ENCODE results near the gene MTHFD1L. TPM values are rescaled to one million over a fixed set of nuclear protein-coding genes. Genes with fewer than 3 reads are reported as not detected.

Gene MTHFD1L
- total and polyA plus RNA-seq, 2 of the 8 experiments (the other 6 are each of a cell fraction or from before 2014, with no cell fraction given): 29.2 to 105 TPM

DNA sequence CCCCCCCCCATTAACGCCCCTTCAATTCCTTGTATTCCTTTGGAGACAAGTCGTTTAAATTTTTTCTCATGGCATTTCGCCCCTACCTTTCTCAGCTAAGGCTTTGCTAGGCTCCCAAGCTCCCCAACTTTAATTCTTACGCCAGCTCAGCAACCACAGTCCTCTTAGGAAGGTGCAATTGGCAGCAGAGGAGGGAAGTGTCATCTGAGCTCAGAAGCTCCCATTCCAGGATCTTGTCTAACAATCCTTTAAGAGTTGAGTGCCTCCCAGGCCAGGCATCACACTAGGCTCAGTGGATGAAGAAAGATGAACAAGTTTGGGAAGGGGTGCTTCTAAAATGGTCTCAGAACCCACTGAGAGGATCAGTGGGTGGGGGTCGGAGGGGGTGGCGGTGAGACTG lies 243.0 kb downstream of the MTHFD1L start:
- no peak overlapping the region for H2BK15ac ChIP-seq (ENCODE audit: low read length)
- no peak overlapping the region for H3K4me3 ChIP-seq (ENCODE audit: extremely low read depth in 1 of 4, insufficient read depth in 2 of 4, low read depth in 3 of 4, low read length in 4 of 4)
- H2AFZ ChIP-seq (ENCODE audit: low read length): no peak overlapping the region
- CTCF ChIA-PET (ENCODE audit: partially characterized antibody): interaction anchor here (3.6 kb wide), 1 partner anchor 216 kb away, joined by 12 read pairs; no protein-coding TSS in a partner anchor
- H2AK5ac ChIP-seq (ENCODE audit: low read depth, low read length): no peak overlapping the region
- H3K23ac ChIP-seq (ENCODE audit: insufficient read length): no peak overlapping the region
- POLR2A ChIA-PET (ENCODE audit: partially characterized antibody): interaction anchor here (1.5 kb wide), 1 partner anchor 12 kb away, joined by 4 read pairs; no protein-coding TSS in a partner anchor
- H2BK5ac ChIP-seq (ENCODE audit: low read depth, low read length): no peak overlapping the region
- no peak for FAIRE-seq
- H3K4me2 ChIP-seq (ENCODE audit: insufficient read depth in 1 of 2, low read depth in 2 of 2, low read length in 2 of 2): no peak overlapping the region
- no peak overlapping the region for H4K91ac ChIP-seq (replicated peaks; ENCODE audit: insufficient read length, low read length)
- H3K14ac ChIP-seq (ENCODE audit: insufficient read length): no peak overlapping the region
- no peak overlapping the region for H4K5ac ChIP-seq (ENCODE audit: insufficient read length, low read depth, low read length)
- H3K56ac ChIP-seq (replicated peaks; ENCODE audit: insufficient read length, low read depth, low read length): no peak overlapping the region
- H3K4me1 ChIP-seq (replicated peaks in 1 of 4; ENCODE audit: control insufficient read depth in 3 of 4, insufficient read depth in 4 of 4, low read length in 3 of 4): no peaks in the 10 kb centered on the region
- no peak overlapping the region for H3K4ac ChIP-seq (replicated peaks; ENCODE audit: insufficient read length, low read depth, low read length)
- no peak overlapping the region for H2BK20ac ChIP-seq (ENCODE audit: low read length)
- H4K20me1 ChIP-seq (replicated peaks in 1 of 2; ENCODE audit: control insufficient read depth in 1 of 2, insufficient read depth in 2 of 2, low read length in 2 of 2): no peaks in the 10 kb centered on the region
- H3K79me1 ChIP-seq (ENCODE audit: low read depth, low read length): no peaks in the 10 kb centered on the region
- no peak for TF ChIP-seq GTF2F1 (IDR thresholded peaks at IDR 0.05; ENCODE audit: borderline replicate concordance, low read depth, low read length)
- TF ChIP-seq CEBPB (IDR thresholded peaks at IDR 0.05; ENCODE audit: low read depth, low read length): no peak
- no peak for TF ChIP-seq SIN3A (conservative IDR thresholded peaks at IDR 0.05 in 1 of 2, IDR thresholded peaks at IDR 0.05 in 1 of 2; ENCODE audit: low read depth in 1 of 2, low read length in 2 of 2)
- TF ChIP-seq SUZ12 (IDR thresholded peaks at IDR 0.05; ENCODE audit: low read length): no peak
- TF ChIP-seq POU5F1 (IDR thresholded peaks at IDR 0.05; ENCODE audit: low read depth, low read length): no peak
- no peak for TF ChIP-seq EGR1 (IDR thresholded peaks at IDR 0.05; ENCODE audit: borderline replicate concordance, low read depth, low read length)
- TF ChIP-seq SP4 (IDR thresholded peaks at IDR 0.05; ENCODE audit: low read length): no peak
- no peak for TF ChIP-seq CHD1 (IDR thresholded peaks at IDR 0.05; ENCODE audit: low read depth, low read length)
- TF ChIP-seq CBX8 (IDR thresholded peaks at IDR 0.05; ENCODE audit: borderline replicate concordance, low read depth, low read length): no peak
- no peak for TF ChIP-seq SP1 (IDR thresholded peaks at IDR 0.05; ENCODE audit: low read depth, low read length)
- TF ChIP-seq TBP (IDR thresholded peaks at IDR 0.05; ENCODE audit: low read depth, low read length): no peak
- no peak for TF ChIP-seq FOSL1 (IDR thresholded peaks at IDR 0.05; ENCODE audit: insufficient read depth, low read depth, low read length)
- TF ChIP-seq NRF1 (IDR thresholded peaks at IDR 0.05; ENCODE audit: low read depth, low read length): no peak
- no peak for TF ChIP-seq TAF7 (optimal IDR thresholded peaks at IDR 0.05; ENCODE audit: borderline replicate concordance, low read depth, low read length)
- TF ChIP-seq RNF2 (IDR thresholded peaks at IDR 0.05; ENCODE audit: borderline replicate concordance, low read depth, low read length, missing control alignments, poor library complexity, severe bottlenecking): no peak
- no peak overlapping the region for H4K8ac ChIP-seq (ENCODE audit: extremely low read depth, insufficient read depth, low read length)
- H3K27me3 ChIP-seq (replicated peaks in 1 of 4; ENCODE audit: control insufficient read depth in 3 of 4, extremely low read depth in 1 of 4, insufficient read depth in 3 of 4, low read length in 3 of 4): no peaks in the 10 kb centered on the region
- H3K27ac ChIP-seq (ENCODE audit: low read depth, low read length): no peak overlapping the region
- no peak overlapping the region for H3K18ac ChIP-seq (ENCODE audit: extremely low read depth, low read length)
- H3K9ac ChIP-seq (replicated peaks in 1 of 4; ENCODE audit: extremely low read depth in 1 of 4, low read depth in 3 of 4, low read length in 3 of 4): no peak overlapping the region
- no peaks in the 10 kb centered on the region; a peak in 1 of 8 replicates for H3K36me3 ChIP-seq (ENCODE audit: control insufficient read depth in 2 of 4, insufficient read depth in 4 of 4, low read length in 3 of 4)
- no peaks in the 10 kb centered on the region for H3K9me3 ChIP-seq (ENCODE audit: insufficient read depth in 2 of 2, low read depth in 1 of 2, low read length in 1 of 2)
- H2BK120ac ChIP-seq (replicated peaks; ENCODE audit: low read depth, low read length): no peak overlapping the region
- 89% methylated on average over 6 of the region's 6 CpGs; no CpG with 5 or more reads in 1 of the 2 experiments for WGBS, 2 experiments (ENCODE audit: extremely low coverage in 1 of 2, insufficient coverage in 1 of 2, insufficient read length in 1 of 2, insufficient replicate concordance in 2 of 2, low coverage in 1 of 2, low lambda C conversion rate in 2 of 2, missing lambda C conversion rate in 1 of 2)
- no peaks in the 10 kb centered on the region for H3K79me2 ChIP-seq (ENCODE audit: control insufficient read depth in 1 of 2, insufficient read depth in 2 of 2, low read length in 2 of 2)
- no peaks in the 10 kb centered on the region for H3K23me2 ChIP-seq (ENCODE audit: low read depth, low read length)
- H2BK12ac ChIP-seq (ENCODE audit: low read depth, low read length): no peak overlapping the region
- no peak for DNase-seq (ENCODE audit: low read depth in 1 of 2, low spot score in 2 of 2)

All from H1 (cell line).